ENCODE results near the gene TNFRSF8.
"Not testable (repeated sequence)": the region's sequence is repeated elsewhere in the genome, so short reads cannot be mapped to it uniquely, and the experiment has no call there.

The TNFRSF8 gene

GRCh38 chr1:12063141-12064072, at the start of gene TNFRSF8:
TNFRSF8 (plus strand) TSS chr1:12063303; CDS start chr1:12063599, 296 bp downstream.
- DNase-seq (ENCODE audit: low read depth) = peak; percentile 15

- no peak for DNase-seq (ENCODE audit: low read depth)
These were observed 48.7 kb upstream of the TNFRSF8 start for GRCh38 chr1:12014141-12014991.

DNA sequence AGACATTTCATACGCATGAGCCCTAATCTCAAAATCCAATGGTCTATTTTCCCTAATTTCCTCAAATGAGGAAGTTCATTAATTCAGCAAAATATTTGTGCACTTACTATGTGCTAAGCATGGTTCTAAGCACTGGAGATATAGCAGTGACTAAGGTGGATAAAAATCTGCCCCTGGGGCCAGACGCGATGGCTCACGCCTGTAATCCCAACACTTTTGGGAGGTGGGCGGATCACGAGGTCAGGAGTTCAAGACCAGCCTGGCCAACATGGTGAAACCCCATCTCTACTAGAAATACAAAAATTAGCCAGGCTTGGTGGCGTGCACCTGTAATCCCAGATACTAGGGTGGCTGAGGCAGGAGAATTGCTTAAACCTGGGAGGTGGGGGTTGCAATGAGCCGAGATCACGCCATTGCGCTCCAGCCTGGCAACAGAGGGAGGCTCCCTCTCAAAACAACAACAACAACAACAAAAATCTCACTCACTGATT, 48.1 kb upstream of the TNFRSF8 start:
- DNase-seq (ENCODE audit: low read depth) = no peak

GRCh38 chr1:12015499-12015898, 47.6 kb upstream of the TNFRSF8 start:
- no peak for DNase-seq (ENCODE audit: low read depth)

GRCh38 chr1:12016182-12016581, 46.9 kb upstream of the TNFRSF8 start:
- DNase-seq (ENCODE audit: low read depth) = no peak

GRCh38 chr1:12019858-12020509, 43.1 kb upstream of the TNFRSF8 start:
- no peak for DNase-seq (ENCODE audit: low read depth)

- DNase-seq (ENCODE audit: low read depth) = no peak
These were observed 41.5 kb upstream of the TNFRSF8 start for GRCh38 chr1:12021616-12022015.

DNA sequence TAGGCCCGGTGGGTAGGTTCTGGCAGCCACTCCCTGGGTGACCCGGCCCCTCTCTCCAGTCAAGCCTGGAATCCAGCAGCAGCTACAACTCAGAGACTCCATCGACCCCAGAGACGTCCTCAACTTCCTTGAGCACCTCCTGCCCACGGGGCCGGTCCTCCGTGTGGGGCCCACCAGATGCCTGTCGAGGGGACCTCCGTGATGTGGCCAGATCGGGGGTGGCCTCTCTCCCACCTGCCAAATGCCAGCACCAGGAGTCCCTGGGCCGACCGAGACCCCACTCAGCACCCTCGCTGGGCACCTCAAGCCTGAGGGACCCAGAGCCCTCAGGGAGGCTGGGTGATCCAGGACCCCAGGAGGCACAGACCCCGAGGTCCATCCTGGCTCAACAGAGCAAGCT, 41.1 kb upstream of the TNFRSF8 start:
- no peak for DNase-seq (ENCODE audit: low read depth)

- DNase-seq (ENCODE audit: low read depth) = no peak
These were observed 36.5 kb upstream of the TNFRSF8 start for GRCh38 chr1:12026586-12026985.

- no peak for DNase-seq (ENCODE audit: low read depth)
These were observed 34.9 kb upstream of the TNFRSF8 start for GRCh38 chr1:12028248-12028647.

GRCh38 chr1:12028957-12029511, 34.1 kb upstream of the TNFRSF8 start:
- DNase-seq (ENCODE audit: low read depth) = no peak

DNA sequence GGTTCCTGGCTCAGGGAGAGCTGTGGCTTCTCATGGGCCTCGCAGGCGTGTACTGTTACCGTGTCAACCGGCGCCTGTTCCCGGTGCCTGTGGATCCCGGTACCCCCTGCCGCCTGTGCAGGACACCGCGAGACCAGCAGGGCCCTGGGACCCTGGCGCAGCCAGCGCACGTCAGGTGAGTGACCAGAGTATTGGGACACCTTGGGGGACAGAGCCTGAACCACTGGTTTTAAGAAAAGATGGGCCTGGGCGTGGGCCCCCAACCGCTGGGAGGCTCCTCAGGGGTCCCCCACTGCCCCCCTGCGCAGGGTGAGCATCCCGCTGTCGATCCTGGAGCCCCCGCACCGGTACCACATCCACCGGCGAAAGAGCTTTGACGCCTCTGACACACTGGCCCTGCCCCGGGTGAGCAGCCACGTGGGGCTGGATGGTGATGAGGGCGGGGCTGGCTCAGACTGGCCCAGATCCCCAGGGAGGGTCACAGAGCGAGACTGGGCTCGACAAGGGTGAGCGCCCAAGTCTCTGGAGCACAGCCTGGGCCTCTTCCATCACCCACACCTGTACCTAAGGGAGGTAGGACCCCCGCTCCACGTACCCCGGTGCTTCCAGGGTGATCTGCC, 33.3 kb upstream of the TNFRSF8 start:
- no peak for DNase-seq (ENCODE audit: low read depth)

DNA sequence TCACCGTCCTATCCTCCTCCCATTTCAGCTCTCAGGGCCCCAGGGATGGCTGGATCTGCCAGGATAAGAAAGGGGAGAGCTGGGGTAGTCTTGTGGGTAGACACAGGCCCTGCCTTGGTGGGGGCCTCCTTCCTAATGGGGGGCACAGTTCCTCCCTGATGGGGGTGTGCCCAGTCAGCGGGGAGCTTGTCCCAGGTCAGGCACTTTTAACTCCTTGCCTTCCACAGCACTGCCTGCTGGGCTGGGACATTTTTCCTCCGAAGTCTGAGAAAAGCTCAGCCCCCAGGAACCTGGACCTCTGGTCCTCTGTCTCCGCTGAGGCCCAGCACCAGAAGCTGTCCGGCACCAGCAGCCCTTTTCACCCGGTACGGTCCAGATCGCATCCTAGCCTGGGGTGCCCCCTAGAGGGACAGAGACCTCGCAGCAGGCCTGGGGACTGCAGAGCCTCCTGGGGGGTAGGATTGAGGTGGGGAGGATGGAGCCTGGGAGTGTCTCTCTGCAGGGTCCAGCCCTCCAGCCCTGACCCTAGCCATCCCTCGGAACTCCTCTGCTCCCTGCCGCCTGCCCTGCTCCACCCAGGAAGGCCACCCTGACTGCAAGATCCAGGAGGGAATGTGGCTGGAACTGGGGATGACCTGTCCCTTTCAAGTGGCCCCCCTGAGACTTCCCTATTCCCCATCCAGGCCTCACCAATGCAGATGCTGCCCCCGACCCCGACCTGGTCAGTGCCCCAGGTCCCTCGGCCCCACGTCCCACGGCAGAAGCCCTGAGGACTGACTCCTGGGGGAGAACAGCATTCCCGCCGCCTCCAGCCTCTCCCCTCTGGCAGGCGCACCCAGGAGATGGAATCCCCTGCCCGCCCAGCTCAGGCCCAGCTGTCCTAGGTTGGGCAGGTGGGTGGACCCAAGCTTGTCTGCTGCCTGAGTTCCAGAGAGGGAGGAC, 31.8 kb upstream of the TNFRSF8 start:
- peak; percentile 5 for DNase-seq (ENCODE audit: low read depth)

- DNase-seq (ENCODE audit: low read depth) = no peak
These were observed 30.9 kb upstream of the TNFRSF8 start for GRCh38 chr1:12032161-12032621.

DNA sequence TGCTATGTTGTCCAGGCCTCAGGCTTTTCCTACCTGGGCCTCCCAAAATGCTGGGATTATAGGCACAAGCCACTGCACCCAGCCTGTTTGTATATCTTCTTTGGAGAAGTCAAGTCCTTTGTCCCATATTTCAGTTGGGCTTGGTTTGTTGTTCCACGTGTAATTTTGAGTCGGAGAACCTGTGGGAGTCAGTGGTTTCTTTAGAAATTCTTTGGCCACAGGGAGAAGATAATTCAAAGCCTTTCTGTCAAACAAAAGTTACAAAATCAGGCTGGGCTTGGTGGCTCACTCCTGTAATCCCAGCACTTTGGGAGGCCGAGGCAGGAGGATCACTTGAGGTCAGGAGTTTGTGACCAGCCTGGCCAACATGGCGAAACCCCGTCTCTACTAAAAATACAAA, 29.7 kb upstream of the TNFRSF8 start:
- DNase-seq (ENCODE audit: low read depth) = not testable (repeated sequence)

- no peak for DNase-seq (ENCODE audit: low read depth)
These were observed 28.7 kb upstream of the TNFRSF8 start for GRCh38 chr1:12034381-12034801.

DNA sequence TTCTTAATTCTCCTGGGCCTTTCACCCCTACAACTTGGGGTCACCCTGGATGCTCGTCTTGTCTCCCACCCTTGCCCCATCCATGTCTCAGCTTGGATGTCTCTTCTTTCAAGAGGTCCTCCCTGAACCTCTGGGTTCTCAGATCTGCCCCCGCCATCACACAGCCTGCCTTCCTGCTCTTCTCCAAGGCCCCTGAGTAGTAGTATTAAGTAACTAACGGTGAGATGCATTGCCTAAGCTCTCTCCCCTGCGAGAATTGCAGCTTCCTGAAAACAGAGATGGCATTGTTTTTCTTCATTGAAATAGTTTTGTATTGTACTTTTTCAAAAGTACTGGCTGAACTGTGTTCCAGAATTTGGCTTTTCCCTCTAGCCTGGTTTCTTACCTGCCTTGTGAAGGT, 27.8 kb upstream of the TNFRSF8 start:
- DNase-seq (ENCODE audit: low read depth) = no peak

DNA sequence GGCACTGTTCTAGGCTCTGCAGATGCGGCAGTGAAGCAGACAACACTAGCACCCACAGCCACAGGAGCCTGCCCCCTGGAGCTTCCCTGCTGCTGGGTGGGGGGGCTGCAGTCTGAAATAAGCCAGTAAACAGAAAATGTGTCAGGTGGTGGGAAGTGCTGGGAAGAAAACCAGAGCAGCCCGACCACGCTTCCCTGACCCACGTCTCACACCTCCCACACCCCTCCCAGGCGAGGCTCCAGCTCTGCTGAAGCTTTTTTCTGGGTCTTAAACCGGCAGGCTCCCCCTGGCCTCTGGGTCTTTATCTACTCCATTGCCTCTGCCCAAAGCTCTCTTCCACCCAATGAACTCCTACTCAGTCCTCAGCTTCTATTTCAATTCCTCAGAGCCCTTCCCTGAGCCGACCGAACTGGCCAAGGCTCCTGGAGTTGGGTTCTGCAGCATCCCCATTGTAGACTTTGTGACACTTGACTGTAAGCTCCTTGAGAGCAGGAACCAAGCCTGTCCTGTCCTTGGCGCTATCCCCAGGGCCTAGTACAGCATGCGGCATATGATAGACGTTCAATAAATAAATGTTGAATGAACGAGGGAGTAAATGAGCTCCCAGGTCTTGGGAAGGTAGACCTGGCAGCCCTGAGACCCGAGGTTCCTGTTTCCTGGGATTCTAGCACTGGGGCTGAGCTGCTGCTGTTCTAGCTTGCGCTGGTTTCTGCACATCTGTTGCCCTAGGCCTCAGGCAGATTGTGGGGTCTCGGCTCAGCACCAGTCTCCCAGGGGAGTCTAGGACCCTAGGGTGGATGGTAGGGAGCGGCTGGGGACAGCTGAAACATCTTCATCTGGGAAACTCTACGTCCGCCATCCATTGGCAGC, 25.4 kb upstream of the TNFRSF8 start:
- DNase-seq (ENCODE audit: low read depth) = no peak

Data from activated T-cell treated with anti-CD3 and anti-CD28 coated beads for 1 hour (primary cell).